CD4-positive, alpha-beta T cell treated with Interleukin-12 subunit alpha and Interleukin-12 subunit beta, for 1 hour (primary cell): ENCODE data around the gene MTHFD1.
A peak's percentile ranks its signal among the peaks of the same experiment; 100 is the strongest.

ENCODE experiments used
- DNase-seq: peaks from one replicate; pipeline ENCODE4 v3.0.0-alpha.2; 2020

The MTHFD1 gene

DNA sequence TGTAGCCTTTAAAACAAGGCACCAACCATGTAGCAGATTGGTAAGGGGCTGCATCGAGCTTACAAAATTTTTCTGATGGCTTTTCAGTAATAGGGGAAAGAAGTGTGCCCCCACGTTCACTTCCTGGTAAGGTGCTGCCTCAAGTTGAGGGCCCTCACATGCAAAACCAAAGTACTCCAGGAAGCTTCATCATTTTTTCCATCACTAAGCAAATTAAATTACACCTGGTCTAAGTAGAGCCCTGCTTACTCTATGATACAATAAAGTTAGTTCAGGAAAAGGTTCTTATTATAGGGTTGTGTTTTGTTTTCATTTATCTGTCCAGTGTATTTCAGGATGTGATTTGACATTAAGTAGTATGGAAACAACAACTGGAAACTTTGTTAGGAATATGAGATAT lies 62.1 kb downstream of the MTHFD1 start:
- DNase-seq = no peak

DNA sequence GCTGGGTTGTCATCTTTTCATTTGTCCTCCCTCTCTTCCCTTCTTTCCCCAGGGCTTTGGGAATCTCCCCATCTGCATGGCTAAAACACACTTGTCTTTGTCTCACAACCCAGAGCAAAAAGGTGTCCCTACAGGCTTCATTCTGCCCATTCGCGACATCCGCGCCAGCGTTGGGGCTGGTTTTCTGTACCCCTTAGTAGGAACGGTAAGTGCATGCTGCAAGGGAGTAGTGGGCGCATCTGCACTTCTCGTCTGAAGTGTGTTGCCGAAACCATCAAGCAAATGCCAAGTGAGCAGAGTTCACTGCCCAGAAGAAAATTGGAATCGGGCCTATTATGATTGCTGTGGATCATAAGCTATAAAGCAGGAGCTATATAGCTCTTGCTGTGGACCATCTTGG lies 66.5 kb downstream of the MTHFD1 start:
- no peak for DNase-seq

DNA sequence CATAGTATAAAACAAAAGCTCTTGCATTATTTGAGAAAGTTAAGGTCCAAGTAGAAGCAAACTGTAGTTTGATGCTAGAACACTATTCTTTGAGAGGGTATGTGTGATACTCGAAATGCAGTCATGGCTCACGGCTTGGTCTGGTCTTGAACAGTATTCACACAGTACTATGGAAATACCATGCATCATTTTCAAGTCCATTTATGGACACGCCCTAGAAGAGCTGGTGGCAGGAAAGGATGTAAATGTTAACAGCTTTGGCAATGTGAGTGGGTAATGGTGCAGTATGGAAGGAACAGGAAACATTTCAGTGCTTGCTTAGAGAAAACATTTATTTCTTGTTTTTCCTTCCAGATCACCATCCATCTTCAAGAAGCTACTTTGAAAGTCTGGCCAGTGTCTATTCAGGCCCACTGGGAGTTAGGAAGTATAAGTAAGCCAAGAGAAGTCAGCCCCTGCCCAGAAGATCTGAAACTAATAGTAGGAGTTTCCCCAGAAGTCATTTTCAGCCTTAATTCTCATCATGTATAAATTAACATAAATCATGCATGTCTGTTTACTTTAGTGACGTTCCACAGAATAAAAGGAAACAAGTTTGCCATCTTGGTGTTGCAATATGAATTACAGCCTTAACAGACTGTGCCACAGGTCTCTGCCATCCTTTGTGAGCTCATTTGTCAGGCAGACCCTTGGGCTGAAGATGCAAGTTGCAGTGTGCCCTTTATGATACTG lies 71.4 kb downstream of the MTHFD1 start:
- DNase-seq = no peak

DNA sequence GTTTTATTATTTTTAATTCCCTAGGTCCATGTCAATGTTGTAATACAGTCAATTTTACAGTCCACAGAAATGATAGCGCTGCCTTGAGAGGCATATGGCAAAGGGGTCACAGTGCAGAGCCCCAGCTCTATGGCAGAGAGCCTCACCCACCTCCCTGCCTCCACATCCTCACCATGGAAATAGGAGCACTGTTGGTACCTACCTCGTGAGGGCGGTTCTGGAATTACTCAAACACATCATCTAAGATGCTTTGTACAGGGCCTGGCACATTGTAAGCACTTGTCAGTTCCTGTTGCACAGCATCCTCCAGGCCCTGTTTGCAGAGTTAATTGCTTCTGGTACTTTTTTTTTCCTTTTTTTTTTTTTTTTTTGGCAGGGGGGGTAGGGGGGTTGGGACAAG lies 73.1 kb downstream of the MTHFD1 start:
- no peak for DNase-seq

DNA sequence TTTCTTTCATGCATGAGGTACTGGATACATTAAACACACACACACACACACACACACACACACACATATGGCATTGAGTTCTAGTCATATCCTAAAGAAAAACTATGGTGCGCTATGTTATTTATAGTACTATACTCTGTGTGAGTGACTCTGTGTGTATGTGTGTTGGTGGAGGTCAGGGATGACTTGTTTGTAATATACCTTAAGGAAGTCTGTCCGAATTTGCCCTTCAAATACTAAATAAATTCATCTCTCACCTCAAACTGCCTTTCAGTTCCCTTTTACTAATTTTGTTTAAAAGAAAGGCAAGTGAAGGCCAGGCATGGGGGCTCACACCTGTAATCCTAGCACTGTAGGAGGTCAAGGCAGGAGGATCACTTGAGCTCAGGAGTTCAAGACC lies 75.0 kb downstream of the MTHFD1 start:
- no peak for DNase-seq

DNA sequence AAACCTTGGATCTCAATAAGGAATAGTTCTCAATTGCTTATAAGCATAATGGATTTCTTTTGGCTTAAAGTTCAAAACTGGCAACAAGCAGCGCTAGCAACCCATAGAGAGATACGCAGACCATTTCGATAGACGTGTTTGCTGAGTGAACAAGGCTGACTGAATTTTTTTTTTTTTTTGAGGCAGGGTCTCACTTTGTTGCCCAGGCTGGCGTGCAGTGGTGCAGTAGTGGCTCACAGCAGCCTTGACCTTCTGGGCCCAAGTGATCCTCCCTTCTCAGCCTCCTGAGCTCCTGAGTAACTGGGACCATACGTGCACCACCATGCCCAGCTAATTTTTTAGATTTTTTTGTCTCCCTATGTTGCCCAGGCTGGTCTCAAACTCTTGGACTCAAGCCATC lies 75.7 kb downstream of the MTHFD1 start:
- no peak for DNase-seq

DNA sequence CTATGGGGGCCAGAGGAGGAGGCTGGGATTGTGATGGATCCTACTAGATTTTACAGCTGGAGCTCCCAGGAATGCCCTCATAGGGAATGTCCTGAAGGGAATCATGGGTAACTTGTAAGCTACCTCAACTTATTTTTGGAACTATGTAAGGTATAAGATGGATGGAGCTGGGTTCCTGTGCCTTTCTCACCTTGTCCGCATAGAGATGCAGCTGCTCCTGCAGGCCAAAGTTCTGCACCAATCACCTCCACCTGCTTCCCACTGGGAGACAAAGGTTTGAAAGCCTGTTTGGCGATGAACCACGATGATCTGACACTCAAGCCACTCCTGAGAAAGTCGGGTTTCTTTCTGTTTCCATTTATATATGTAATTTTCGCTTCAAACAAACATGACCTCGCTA lies 76.5 kb downstream of the MTHFD1 start:
- no peak for DNase-seq

DNA sequence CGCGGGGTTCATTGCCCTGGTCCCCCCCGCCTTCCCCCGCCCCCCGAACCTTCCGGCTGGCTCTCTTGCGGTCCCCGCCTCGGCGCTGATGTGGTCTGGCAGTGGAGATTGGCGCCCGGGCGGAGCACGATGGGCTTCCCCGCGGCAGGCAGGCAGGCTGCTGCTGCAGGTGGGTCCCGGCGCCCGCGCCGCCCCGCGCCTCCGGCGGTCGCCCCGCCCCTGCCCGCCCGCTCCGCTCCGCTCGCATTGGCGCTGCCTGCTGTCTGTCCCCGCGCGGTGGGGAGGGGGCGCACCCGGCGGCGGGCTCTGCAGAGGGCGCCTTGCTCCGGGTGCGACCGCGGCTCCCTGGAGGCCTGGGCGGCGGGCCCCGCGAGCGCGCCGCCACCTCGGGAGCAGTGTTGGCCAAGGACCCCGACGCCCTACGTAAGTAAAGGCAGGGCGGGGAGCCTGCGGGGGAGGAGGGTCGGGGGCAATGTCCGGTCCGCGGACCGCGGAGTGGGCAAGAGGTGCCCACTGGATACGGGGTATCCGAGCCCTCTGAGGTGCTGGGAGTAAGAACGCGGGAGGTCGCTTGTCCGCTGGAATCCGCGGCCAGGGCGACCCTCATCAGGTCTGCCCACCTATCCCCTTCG lies 77.2 kb downstream of the MTHFD1 start, which contains the start of gene AKAP5:
Gene AKAP5 (plus strand): TSS at position 309 of the 632 bp plus-strand sequence. CDS start 2,896 bp downstream, outside the sequence.
- DNase-seq = peak; percentile 77

DNA sequence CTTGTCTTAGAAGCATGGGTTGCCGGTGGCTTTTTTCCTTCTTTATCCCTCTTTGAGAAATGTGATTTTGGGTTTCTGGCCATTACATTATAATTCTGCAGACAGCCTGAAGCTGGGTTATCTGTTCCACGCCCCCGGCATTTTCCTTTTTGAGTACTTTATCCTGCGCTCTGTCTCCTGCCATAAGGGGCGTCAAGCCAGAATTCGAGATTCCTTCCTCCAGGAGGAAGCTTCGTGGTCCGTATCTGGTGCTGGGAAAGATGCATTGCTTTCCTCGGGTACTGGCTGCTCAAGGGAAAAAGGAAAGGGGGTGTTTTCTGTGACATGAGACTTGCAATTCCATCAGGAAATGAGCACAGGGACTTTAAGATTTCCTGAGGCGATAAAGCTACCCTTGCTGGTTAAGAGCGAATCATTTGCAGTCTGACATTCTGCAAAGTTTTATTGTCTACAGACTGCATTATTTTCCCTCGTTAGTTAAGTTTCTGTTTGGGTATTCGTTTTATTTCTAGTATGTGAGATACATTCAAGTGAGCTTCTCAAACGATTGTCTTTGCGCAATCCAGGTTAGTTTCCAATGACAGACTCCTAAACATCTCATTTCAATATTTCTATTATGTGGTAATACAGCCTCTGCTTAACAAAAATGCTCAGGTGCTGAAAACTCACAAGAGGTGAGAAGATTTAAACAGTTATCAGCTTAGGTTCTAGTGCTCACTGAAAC lies 77.8 kb downstream of the MTHFD1 start:
- DNase-seq = no peak

DNA sequence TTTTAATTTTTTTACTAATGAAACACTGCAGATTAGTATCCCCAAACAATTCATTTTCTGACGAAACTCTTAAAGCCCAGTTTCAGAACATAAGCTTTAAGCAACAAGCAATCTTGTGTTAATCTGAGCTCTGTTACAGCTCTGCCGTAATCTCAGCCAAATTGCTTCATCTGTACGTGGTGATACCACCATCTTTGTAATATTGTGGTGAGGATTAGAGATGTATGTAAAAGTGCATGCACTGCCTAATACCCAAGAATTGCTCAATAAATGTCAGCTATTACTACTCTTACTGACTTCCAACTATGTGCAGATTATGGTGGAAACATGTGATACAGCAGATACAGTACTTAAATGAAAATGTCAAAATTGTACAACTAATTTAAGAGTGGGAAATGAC lies 78.9 kb downstream of the MTHFD1 start:
- DNase-seq = no peak

DNA sequence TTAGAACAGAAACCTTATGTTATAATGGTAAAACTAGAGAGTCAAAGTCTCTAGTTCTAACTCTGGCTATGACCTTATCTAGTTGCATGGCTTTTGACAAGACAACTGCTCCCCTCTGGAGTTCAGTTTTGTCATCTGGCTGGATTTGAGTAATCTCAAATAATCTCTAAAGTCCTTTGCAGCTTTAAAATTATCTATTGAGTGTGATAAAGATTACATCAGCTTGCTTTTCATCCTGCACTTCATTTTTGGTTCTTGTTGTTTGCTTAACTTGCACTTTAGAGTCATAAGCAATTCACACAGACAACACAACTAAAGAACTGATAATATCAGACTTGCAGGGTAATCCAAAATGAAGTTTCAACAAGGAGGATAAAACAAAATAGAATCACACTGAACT lies 79.4 kb downstream of the MTHFD1 start:
- no peak for DNase-seq

DNA sequence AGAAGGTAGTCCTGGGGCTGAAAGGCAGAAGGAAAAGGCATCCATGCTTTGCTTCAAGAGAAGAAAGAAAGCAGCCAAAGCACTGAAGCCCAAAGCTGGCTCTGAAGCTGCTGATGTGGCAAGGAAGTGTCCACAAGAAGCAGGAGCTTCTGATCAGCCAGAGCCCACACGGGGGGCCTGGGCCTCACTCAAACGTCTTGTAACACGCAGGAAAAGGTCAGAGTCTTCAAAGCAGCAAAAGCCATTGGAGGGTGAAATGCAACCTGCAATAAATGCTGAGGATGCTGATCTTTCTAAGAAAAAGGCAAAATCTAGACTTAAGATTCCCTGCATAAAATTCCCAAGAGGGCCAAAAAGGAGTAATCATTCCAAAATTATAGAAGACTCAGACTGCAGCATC lies 80.3 kb downstream of the MTHFD1 start:
- DNase-seq = no peak

DNA sequence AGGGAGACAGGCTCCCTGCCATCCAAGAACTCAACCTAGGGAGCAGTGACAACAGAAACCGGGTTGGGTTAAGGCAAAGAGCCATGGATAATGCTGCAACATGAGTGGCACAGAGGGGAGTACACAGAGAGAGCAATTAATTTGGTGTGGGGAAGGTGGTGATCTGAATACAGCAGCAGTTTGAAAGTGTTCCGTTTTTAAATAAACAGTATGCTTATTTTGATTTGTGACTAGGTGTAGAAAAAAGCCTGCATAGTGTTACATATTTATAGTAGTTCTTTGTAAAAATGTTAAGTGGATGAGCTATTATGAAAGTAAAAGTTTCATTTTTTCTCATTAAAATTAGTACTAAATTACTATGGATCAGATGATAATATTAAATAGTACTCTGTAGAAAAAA lies 85.9 kb downstream of the MTHFD1 start:
- no peak for DNase-seq

DNA sequence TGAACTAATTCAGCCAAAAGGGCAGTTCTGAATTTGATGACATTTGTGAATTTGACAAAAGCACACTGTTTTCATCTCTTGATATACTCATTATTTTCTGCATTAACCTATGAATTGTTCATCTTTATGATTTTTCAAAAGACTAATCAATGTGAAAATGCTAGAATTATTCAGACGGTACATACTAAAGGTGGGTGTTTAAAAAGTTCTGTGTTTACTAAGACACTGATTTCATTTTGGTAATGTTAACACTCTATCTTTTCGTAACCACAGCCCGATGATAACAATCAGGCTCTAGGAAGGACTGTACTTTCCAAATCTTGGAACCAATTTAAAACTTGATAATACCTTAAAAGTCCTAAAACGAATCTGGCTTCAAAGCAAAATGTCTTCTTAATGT lies 86.5 kb downstream of the MTHFD1 start:
- no peak for DNase-seq

DNA sequence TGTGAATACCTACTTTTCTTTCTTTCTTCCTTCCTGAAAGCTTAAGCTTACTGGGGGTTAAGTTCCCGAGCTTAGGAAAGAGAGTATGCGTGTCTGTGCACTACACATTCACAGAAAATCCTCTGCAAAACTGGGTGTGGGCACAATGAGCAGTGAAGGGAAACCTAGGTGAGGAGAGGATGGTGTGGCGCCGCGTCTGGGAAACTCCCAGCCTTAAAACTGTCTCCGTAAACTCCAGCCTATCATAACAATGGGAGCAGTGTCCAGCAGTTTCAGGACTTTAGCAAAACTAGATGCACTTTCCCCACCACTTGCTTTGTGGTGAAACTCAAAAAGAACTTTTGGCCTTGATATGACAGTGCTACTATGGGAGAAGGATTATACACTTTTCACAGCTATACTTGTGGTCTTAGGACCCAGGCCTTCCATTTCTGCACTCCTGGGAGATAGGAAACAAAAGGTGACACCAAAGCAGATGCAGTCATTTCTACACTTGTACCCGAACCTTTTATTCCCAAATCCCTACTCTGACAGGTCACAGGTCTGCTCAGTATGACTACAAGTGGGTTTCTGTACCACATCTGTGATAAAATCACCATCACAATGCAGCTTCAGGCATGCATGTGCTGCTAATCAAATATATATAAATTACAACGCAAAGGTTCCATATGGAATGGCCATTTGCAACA lies 87.6 kb downstream of the MTHFD1 start:
- no peak for DNase-seq

DNA sequence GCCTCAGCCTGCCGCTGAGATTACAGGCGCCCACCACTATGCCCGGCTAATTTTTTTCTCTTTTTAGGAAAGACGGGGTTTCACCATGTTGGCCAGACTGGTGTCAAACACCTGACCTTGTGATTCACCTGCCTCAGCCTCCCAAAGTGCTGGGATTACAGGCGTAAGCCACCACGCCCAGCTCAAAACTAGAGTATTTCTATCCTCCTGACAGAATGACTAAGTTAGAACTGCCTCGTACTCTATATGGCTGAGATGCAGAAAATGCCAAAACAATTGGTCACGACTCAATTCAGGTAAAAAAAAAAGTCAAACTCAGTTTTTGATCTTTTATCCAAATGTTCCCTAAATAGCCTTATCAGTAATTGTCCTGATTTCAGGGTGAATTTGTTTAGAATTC lies 88.3 kb downstream of the MTHFD1 start:
- no peak for DNase-seq

DNA sequence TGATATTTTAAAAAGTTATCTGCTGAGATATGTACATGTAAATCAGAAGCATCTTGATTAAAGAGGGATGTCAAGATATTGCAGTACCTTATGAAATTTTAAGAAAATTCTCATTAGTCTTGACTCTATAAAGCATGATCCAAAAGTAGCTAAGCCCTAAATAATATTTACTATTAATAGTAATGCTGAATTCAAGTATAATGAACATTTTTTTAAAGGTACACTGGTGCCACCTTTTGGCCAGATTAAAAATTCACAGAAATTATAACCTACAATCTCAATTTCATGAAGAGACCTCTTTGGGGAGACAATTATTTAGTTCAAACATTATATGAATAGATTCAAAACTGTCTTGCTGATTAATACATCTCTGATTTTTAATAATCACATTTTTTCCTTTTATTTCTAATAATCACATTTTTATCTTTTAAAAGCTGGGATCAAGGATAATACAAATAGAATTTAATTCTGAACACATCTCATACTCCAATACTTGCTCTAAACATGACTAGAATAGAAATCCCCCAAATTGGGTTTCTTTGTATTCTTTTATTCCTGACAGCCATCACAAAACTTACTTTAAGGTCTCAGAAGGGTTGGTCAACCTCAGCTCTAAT lies 90.6 kb downstream of the MTHFD1 start:
- peak; percentile 59 for DNase-seq

DNA sequence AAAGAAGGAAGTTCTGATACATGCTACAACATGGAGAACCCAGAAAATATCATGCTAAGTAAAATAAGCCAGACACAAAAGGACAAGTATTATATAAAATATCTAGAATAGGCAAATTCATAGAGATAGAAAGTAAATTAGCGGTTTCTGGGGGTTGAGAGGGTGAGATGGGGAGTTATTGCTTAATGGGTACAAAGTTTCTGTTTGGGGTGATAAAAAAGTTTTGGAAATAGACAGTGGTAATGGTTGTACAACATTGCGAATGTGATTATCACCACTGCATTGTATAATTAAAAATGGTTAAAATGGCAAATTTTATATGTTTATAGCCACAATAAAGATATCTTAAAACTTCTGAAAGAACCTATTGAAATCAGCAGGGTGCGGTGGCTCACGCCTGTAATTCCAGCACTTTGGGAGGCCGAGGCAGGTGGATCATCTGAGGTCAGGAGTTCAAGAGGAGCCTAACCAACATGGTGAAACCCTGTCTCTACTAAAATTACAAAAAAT lies 100.5 kb downstream of the MTHFD1 start:
- no peak for DNase-seq

DNA sequence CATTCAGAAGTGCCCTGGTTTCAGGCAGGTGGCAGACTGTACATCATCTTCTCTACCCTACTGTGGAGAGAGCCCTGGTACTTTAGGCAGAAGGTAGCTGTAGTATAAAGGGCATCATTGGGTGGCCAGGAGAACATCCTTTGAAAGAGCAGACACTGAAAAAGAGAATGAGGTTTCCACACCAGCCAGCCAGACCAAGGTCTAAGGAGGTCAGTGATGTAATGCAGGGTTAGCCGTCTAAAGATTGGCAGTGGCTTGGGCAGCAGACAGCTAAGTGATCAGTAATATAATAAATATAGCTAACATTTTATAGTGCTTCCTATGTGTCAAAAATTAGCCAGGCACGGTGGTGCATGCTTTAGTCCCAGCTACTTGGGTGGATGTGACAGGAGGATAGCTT lies 103.5 kb downstream of the MTHFD1 start:
- DNase-seq = no peak

DNA sequence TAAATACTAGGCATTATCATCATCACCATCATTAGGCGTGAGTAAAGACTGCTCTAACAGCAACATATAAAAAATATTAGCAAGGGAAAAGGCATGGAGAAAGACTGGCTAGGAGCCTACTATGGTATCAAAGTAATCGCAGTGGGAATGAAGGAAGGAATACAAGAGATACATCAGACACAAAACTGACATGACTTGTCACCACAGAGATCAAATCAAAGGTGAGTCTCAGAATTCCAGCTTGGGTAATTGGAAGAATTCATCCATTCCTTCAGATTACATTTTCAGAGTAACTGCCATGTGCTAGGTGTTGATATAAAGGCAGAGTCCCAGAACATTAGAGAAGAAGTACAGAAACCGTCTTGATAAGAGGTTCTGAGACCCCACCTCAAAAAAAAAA lies 105.3 kb downstream of the MTHFD1 start:
- no peak for DNase-seq

DNA sequence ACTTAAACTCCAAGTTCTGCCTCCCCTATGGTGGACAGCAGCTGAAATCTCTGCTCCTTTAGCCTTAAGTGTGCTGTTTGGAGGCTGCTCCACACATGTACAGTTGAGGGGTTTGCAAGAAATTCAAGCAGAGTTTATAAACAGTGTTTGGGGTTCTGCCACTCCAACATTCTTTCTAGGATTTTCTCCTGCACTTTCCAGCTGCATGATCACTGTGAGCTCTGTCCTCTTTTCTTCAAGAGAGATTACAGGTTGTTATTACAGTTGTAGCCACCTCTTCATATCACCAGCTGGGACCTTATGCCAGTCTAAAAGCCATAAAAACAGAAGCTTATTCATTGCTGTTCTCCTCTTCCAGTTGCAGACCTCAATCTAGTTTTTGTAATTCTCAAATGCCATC lies 107.1 kb downstream of the MTHFD1 start:
- DNase-seq = no peak

DNA sequence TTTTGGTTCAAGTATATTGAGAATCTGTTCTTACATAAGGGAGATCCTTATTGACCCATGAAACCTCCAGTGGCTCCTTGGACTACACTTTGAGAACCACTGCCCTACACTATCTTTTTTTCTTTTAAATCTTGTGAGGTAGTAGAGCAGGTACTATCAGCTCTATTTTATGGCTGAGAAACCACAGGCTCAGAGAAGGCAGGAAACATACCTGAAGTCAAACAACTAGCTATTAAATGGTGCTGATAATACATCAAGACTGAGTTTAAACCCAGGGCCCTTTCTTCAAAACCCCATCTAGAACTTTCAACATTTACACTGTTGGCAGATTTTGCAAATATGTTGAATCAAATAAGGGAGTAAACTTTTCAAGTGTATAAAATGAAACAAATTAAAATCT lies 108.6 kb downstream of the MTHFD1 start:
- DNase-seq = peak; percentile 26

DNA sequence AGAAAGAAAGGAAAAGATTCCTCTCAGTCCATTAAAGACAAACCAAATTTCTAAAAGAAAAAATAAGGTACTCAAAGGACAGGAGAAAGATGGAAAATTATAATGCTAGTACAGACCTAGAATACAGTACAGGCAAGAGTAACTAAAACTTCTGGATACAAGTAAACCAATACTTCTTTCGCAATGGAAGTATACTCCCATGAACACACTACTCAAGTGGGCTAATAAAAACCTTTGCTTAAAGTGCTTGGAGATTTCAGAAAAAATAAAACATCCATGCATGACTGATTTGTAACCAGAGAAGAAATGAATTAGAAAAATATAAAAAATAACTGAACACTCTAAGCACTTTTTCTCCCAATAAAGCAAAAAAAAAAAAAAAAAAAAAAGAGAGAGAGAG lies 111.9 kb downstream of the MTHFD1 start:
- DNase-seq = no peak
